RWPE2 (cell line): ENCODE results near the gene FLYWCH1.

ENCODE experiments used
- ATAC-seq: fragments of 200-7000 bp; cut with Tn5 transposase; 3 replicates; pipeline ENCODE4 v1.9.1; 2021; ENCODE audit warnings: low read depth
- DNase-seq: peaks from one replicate; pipeline ENCODE4 v3.0.0-alpha.2; 2020; ENCODE audit warnings: low spot score
- H3K27ac ChIP-seq: fragments of 450-650 bp; 2 replicates; pipeline ENCODE4 v1.5.1; 2017; ENCODE audit warnings: mild to moderate bottlenecking; ENCODE audit not compliant: poor library complexity, severe bottlenecking
- H3K27me3 ChIP-seq: fragments of 250-450 bp; sonication (Bioruptor Pico); 2 replicates; pipeline ENCODE4 v1.5.1; 2021; ENCODE audit warnings: mild to moderate bottlenecking, moderate library complexity; ENCODE audit not compliant: insufficient read depth, poor library complexity, severe bottlenecking
- H3K36me3 ChIP-seq: fragments of 250-450 bp; sonication (Bioruptor Pico); 2 replicates; pipeline ENCODE4 v1.5.1; 2020; ENCODE audit warnings: low read depth, mild to moderate bottlenecking, moderate library complexity
- H3K4me1 ChIP-seq: fragments of 250-450 bp; sonication (Bioruptor Pico); 2 replicates; pipeline ENCODE4 v1.5.1; 2021; ENCODE audit warnings: mild to moderate bottlenecking, moderate library complexity; ENCODE audit not compliant: insufficient read depth, poor library complexity, severe bottlenecking
- H3K4me3 ChIP-seq: fragments of 250-450 bp; sonication (Bioruptor Pico); 2 replicates; pipeline ENCODE4 v1.5.1; 2021; ENCODE audit warnings: mild to moderate bottlenecking, moderate library complexity; ENCODE audit not compliant: severe bottlenecking
- H3K9me3 ChIP-seq: fragments of 250-450 bp; sonication (Bioruptor Pico); 2 replicates; pipeline ENCODE4 v1.5.1; 2021; ENCODE audit warnings: mild to moderate bottlenecking, moderate library complexity; ENCODE audit not compliant: severe bottlenecking
- TF ChIP-seq, protein P1 (sequence below): fragments of 450-650 bp; IDR thresholded peaks from one replicate; pipeline ENCODE4 v1.5.1; 2017; ENCODE audit warnings: mild to moderate bottlenecking, moderate library complexity; ENCODE audit not compliant: poor library complexity, severe bottlenecking

Gene FLYWCH1

GRCh38 chr16:2996298-2996697 lies 84.6 kb downstream of the FLYWCH1 start:
- no peaks in the 10 kb centered on the region for H3K27me3 ChIP-seq
- H3K36me3 ChIP-seq: no peaks in the 10 kb centered on the region
- no peak overlapping the region for H3K4me3 ChIP-seq
- H3K4me1 ChIP-seq: peaks cover 26% of the 10 kb centered on the region
- H3K9me3 ChIP-seq: no peaks in the 10 kb centered on the region
- ATAC-seq: no peak
- DNase-seq: no peak
- TF ChIP-seq, protein P1, sequence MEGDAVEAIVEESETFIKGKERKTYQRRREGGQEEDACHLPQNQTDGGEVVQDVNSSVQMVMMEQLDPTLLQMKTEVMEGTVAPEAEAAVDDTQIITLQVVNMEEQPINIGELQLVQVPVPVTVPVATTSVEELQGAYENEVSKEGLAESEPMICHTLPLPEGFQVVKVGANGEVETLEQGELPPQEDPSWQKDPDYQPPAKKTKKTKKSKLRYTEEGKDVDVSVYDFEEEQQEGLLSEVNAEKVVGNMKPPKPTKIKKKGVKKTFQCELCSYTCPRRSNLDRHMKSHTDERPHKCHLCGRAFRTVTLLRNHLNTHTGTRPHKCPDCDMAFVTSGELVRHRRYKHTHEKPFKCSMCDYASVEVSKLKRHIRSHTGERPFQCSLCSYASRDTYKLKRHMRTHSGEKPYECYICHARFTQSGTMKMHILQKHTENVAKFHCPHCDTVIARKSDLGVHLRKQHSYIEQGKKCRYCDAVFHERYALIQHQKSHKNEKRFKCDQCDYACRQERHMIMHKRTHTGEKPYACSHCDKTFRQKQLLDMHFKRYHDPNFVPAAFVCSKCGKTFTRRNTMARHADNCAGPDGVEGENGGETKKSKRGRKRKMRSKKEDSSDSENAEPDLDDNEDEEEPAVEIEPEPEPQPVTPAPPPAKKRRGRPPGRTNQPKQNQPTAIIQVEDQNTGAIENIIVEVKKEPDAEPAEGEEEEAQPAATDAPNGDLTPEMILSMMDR: no peak
- H3K27ac ChIP-seq: peak overlapping the region; percentile 72

DNA sequence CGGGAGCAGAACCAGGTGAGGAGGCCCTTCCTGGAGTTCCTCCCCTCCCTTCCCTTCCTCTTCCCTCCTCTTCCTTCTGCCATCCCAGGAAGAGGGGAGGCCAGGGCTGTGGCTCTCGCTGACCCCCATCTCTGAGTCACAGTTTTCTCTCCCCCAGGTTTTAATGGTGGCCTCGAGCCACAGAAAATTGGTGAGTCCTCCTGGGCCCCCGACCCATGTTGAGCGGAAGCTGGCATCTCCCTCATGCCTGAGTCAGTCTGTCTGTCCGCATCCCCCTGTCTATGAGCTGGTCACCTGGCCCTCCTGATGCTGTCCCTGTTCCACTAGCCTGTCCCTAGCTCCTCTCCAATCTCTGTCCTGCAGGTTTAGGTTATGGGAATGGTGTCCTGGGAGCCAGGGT lies 88.2 kb downstream of the FLYWCH1 start:
- peaks cover 7% of the 10 kb centered on the region for H3K4me1 ChIP-seq
- no peak for ATAC-seq

GRCh38 chr16:3000540-3000939 lies 88.8 kb downstream of the FLYWCH1 start:
- no peak for DNase-seq
- no peaks in the 10 kb centered on the region for H3K27me3 ChIP-seq
- peaks cover 3% of the 10 kb centered on the region for H3K4me1 ChIP-seq
- no peaks in the 10 kb centered on the region for H3K36me3 ChIP-seq
- TF ChIP-seq, protein P1: no peak
- ATAC-seq: no peak
- no peak overlapping the region for H3K4me3 ChIP-seq
- H3K9me3 ChIP-seq: no peaks in the 10 kb centered on the region
- H3K27ac ChIP-seq: no peak overlapping the region

More for the DNA sequence above, 88.2 kb downstream of the FLYWCH1 start:
- no peaks in the 10 kb centered on the region for H3K36me3 ChIP-seq
- H3K4me3 ChIP-seq: no peak overlapping the region
- no peaks in the 10 kb centered on the region for H3K27me3 ChIP-seq
- no peak for DNase-seq
- no peak overlapping the region for H3K27ac ChIP-seq
- TF ChIP-seq, protein P1: no peak
- no peaks in the 10 kb centered on the region for H3K9me3 ChIP-seq
